ENCODE results near the gene GABBR1.
A peak's percentile ranks its signal among the peaks of the same experiment; 100 is the strongest.

The GABBR1 gene

GRCh38 chr6:29561606-29562181, 71.3 kb downstream of the GABBR1 start:
- no peak for DNase-seq

DNA sequence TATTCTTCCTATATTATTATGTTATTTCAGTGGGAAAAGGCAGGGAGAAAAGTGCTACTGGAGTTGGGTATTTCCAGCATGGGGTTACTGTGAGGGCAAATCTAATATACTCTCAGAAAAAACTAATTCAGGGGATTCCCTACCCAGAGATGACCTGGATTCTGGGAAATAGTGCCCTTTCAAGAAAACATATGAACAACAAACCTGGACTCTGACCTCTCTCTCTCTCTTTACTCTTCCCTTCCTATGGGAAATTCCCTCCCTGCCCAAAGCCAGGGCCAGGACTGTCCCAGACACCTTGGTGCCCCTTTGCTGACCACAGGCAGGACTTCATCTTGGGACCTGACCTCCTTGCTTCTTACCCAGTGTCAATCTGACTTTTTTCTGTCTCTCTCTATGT, 71.9 kb downstream of the GABBR1 start:
- no peak for DNase-seq

DNA sequence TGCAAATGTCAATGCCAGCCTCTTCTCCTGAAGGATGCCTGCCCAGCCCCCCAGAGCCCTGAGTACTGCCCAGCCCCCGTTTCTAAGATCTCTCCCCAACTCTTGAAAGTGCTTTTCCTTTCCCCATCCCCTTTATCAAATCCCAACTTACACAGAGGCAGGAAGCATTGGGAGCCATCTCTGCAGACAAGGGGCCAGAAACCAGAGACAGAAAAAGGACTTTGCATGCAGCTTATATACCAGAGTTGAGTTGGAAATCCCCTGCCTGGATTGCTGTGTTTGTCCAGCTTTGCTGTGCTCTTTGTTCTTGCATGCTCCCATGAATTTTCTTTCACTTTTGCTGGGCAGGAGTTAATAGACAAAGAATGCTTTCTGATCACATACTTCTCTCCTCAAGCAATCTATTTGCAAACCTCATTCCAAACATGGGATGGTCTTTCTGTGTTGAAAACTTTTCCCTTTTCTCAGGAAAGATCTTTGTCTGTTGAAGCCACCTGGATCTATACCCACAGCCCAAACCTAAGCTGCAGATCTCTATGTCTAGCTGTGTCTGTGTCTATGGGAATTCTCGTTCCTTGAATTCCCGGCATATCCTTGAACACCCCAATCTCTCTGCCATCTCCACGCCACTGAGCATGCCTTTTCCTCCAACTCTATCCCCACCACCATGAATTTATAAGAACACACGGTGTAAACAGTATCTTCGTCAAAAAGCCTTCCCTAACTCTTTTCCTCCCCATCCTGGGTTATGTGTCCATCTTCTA, 73.3 kb downstream of the GABBR1 start, which contains the start of gene UBD:
TSS of gene UBD (minus strand) at position 209 of the 764 bp plus-strand sequence. CDS start at position 178, 31 bp downstream.
- DNase-seq = no peak

DNA sequence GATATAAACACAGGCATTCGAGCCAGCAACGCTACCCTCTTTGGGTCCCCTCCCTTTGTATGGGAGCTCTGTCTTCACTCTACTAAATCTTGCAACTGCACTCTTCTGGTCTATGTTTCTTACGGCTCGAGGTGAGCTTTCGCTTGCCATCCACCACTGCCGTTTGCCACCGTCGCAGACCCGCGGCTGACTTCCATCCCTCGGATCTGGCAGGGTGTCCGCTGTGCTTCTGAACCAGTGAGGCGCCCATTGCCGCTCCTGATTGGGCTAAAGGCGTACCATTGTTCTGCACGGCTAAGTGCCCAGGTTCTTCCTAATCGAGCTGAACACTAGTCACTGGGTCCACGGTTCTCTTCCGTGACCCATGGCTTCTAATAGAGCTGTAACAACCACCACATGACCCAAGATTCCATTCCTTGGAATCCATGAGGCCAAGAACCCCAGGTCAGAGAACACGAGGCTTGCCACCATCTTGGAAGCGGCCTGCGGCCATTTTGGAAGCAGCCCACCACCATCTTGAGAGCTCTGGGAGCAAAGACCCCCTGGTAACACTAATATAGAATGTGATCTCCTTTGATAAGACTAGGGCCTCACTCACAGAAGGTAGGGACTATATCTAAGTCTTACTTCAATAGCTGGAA, 74.4 kb downstream of the GABBR1 start:
- DNase-seq = no peak

DNA sequence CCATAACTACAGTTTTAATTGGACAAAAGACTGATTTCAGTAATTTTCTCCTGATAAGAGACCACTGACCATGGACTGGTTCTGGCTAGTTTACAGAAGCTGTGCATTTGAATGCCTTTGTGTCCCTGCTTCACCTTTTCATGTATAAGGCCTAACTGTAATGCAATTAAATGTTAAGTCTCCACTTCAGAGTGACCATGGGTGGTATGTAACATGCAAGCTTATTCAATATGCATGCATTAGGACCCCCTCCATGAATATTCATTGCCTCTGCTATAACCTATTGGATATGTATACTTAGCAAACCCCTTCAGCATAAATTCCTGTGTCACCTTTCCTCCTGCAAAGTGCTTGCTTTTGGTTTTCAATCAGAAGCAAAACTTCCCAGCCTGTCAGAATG, 75.7 kb downstream of the GABBR1 start:
- no peak for DNase-seq

GRCh38 chr6:29554764-29555163, 78.2 kb downstream of the GABBR1 start:
- no peak for DNase-seq

DNA sequence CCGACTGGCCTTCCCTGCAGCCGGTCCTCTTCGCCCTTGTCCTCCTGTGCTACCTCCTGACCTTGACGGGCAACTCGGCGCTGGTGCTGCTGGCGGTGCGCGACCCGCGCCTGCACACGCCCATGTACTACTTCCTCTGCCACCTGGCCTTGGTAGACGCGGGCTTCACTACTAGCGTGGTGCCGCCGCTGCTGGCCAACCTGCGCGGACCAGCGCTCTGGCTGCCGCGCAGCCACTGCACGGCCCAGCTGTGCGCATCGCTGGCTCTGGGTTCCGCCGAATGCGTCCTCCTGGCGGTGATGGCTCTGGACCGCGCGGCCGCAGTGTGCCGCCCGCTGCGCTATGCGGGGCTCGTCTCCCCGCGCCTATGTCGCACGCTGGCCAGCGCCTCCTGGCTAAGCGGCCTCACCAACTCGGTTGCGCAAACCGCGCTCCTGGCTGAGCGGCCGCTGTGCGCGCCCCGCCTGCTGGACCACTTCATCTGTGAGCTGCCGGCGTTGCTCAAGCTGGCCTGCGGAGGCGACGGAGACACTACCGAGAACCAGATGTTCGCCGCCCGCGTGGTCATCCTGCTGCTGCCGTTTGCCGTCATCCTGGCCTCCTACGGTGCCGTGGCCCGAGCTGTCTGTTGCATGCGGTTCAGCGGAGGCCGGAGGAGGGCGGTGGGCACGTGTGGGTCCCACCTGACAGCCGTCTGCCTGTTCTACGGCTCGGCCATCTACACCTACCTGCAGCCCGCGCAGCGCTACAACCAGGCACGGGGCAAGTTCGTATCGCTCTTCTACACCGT, 79.5 kb downstream of the GABBR1 start:
- no peak for DNase-seq

DNA sequence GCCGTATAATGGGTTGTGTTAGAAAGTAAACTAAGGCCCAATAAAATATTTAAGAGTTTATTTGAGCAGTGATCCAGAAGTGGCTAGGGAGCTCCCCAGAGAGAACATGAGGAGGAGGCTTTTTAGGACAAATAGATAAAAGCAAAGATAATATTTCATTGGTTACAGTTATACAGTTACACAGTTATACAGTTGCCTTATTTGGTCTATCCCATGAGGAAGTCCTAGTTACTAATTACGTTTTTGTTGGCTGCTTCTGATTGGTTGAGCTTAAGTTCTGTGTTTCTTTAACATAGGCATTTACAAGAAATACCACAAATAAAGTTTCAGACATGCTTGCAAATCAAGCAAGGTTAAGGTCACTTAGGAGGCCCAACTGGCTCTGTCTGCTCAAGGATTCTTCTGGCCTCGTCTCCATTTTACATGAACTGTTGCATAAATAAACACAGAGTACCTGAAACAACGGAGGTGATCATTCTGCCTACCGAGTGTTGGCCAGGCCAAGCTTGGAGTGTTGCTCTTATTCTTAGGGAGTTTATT, 80.4 kb downstream of the GABBR1 start:
- peak in 1 of 2 donors; percentile 28 for DNase-seq

- DNase-seq = no peak
Measured at GRCh38 chr6:29547573-29547972, 85.4 kb downstream of the GABBR1 start.

GRCh38 chr6:29537714-29538403, 95.1 kb downstream of the GABBR1 start:
- no peak for DNase-seq

- DNase-seq = no peak
Measured at GRCh38 chr6:29532320-29532951, 100.5 kb downstream of the GABBR1 start.

DNA sequence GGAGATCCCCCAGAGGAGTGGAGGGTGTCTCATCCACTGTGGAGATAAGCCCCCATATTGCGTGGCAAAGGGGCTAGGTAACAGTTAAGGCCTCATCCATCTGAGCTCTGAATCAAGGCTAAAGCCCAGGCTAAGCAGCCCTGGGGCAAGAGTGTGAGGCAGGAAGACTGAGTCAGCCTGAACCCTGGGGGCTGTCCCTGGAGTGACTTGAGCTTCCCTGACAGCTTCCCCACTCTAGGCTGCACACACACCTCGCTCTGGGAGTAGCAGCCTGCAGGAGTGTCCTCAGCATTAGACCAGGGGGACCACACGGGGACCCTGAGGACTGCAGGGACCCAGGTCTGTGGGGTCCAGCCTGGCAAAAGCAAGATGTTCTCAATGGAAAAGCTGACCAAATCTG, 101.3 kb downstream of the GABBR1 start:
- DNase-seq = no peak

DNA sequence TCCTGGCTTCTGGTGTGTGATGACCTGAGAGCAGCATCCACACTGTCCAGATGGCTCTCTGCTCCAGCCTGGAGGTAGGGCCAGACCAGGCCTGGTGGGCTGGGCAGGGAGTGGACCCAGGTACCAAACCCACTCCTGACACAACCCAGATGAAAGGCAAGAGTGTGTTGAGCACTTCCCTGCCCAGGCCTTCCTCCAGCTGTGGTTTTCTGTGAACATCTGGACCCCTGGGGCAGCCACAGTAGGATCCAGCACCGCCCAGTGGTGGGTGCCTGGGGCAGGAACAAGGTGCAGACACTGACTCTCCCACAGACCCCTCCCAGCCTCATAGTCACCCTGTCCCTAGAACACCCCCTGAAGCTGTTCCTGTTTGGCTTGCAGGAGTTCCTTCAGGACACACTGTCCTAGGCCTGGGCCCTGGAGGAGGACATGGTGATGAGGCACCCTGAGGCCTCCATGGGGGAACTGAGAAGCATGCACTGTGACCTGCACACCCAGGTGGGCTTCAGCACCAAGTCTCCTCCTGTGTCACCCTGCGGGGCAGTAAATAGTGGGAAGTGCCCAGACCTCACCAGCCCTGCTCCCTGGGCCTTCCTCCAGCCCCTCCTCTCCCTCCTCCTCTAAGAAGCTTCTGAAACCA, 102.2 kb downstream of the GABBR1 start:
- DNase-seq = no peak

GRCh38 chr6:29529956-29530355, 103.0 kb downstream of the GABBR1 start:
- DNase-seq = no peak

- no peak for DNase-seq
Measured at GRCh38 chr6:29528988-29529560, 103.9 kb downstream of the GABBR1 start.

GRCh38 chr6:29528300-29528931, 104.6 kb downstream of the GABBR1 start:
- DNase-seq = no peak

DNA sequence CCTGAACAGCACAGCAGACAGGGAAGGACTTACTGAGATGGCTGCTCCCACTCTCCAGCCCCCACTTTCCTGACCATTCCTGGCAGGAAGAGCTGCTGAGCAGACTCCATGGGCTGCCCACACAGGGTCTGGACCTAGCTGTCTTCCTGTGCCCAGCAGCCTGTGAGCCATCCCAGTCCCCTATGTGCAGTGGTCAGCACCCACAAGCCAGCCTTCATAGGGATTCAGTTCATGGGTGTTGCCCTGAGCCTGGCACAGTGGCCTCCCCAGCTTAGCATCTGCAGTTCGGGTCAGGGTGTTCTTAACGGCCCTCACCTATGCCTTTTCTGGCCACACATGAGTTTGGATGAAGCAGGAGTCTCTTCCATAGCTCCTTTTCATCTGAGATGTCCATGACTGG, 105.4 kb downstream of the GABBR1 start:
- DNase-seq = no peak

- DNase-seq = no peak
Measured at GRCh38 chr6:29527126-29527525, 105.9 kb downstream of the GABBR1 start.

DNA sequence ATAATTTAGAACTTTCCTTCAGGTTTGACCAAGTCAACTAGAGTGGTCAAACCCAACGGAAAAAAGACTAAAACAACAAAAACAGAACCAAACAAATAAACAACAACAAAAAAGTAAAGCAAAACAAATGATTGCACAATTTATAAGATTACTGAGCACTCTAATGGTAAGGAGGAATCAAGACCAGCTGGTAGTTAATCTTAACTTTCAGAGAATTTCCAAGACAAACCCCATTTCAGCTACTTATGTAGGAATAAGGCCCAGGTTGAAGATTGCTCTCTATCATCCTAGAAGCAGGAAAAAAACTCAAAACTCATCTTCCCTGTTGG, 107.7 kb downstream of the GABBR1 start:
- no peak for DNase-seq

DNA sequence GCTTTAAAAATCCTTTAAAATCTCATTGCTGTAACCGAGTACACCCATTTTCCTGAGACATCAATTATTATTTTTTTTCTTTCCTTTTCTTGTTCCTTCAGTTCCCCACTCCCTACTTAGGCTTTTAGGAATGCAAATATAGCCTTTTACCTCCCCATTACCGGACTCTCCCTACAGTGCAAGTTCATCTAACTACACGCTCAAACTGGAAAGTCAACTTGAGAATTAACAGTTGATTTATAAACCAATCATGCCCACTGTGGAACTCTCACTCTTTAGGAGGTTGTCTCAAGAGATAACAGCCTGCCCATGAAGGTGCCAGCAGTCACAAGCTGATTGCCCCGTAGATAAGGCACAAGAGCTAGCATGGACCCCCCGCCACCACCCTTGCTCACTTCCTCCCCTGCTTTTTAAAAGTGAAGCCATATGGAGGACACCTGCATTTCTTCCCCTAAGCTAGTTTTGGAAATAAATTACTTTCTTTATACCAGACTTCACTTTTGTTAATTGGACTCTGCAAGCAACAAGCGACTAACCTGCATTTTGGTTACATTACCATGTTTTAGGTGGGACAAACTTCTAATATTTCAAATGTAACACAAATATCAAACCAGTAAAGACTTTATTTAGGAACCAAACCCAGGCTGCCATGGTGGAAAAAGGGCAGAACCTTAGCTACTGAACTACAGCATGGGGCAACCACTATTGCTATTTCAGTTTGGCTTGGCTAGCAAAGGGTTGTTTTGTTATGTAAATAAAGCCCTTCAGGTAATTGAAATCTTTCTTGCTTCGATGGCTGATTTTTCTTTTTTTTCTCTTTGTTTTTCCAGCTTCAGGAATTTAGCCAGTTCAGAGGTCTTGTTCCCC, 108.3 kb downstream of the GABBR1 start:
- no peak for DNase-seq

All from hippocampal formation (tissue), 2 donors.